Karpas-422 (cell line): Measurements from ENCODE around the gene STMN3. TPM values are rescaled to one million over a fixed set of nuclear protein-coding genes. Genes with fewer than 3 reads are reported as not detected.
"Not testable (repeated sequence)": the region's sequence is repeated elsewhere in the genome, so short reads cannot be mapped to it uniquely, and the experiment has no call there.

ENCODE experiments used
- DNase-seq: peaks from one replicate; pipeline ENCODE4 v3.0.0-alpha.2; 2015
- H2AFZ ChIP-seq: fragments of 200-600 bp; sonication (generic); 2 replicates; pipeline ENCODE4 v1.6.1; 2014; ENCODE audit warnings: antibody characterized with exemption, low read length, mixed read lengths
- H3K27ac ChIP-seq: fragments of 200-600 bp; sonication (generic); 2 replicates; pipeline ENCODE4 v1.5.1; 2014; ENCODE audit warnings: mild to moderate bottlenecking, low read length, moderate library complexity
- H3K27me3 ChIP-seq: fragments of 200-600 bp; sonication (generic); 2 replicates; pipeline ENCODE4 v1.6.1; 2014; ENCODE audit warnings: low read length, mixed read lengths
- H3K36me3 ChIP-seq: fragments of 200-600 bp; sonication (generic); 2 replicates; pipeline ENCODE4 v1.6.1; 2014; ENCODE audit warnings: low read length, mixed read lengths; ENCODE audit not compliant: insufficient read depth
- H3K4me1 ChIP-seq: fragments of 200-600 bp; sonication (generic); 2 replicates; pipeline ENCODE4 v1.6.1; 2014; ENCODE audit warnings: mild to moderate bottlenecking, low read length, mixed read lengths
- H3K4me2 ChIP-seq: fragments of 200-600 bp; sonication (generic); 2 replicates; pipeline ENCODE4 v1.6.1; 2014; ENCODE audit warnings: low read length, low read depth, mild to moderate bottlenecking; ENCODE audit not compliant: poor library complexity, severe bottlenecking
- H3K4me3 ChIP-seq: fragments of 200-600 bp; sonication (generic); 2 replicates; pipeline ENCODE4 v1.5.1; 2014; ENCODE audit warnings: mild to moderate bottlenecking, antibody characterized with exemption, low read length, mixed read lengths
- H3K79me2 ChIP-seq: fragments of 200-600 bp; sonication (generic); 2 replicates; pipeline ENCODE4 v1.6.1; 2014; ENCODE audit warnings: mild to moderate bottlenecking, low read length, mixed read lengths
- H3K9ac ChIP-seq: fragments of 200-600 bp; sonication (generic); 2 replicates; pipeline ENCODE4 v1.6.0; 2014; ENCODE audit warnings: low read length
- H3K9me2 ChIP-seq: fragments of 200-600 bp; sonication (generic), shearing (Covaris generic); replicated peaks from 2 replicates; pipeline ENCODE4 v1.6.0; 2014; ENCODE audit warnings: mild to moderate bottlenecking, low read length, moderate library complexity; ENCODE audit not compliant: insufficient read depth
- H3K9me3 ChIP-seq: fragments of 300-700, 200-600 bp; sonication (generic); 2 replicates; pipeline ENCODE4 v1.6.1; 2014; ENCODE audit warnings: low read length, mixed read lengths
- H4K20me1 ChIP-seq: fragments of 200-600 bp; sonication (generic); 2 replicates; pipeline ENCODE4 v1.6.1; 2014; ENCODE audit warnings: mild to moderate bottlenecking, antibody characterized with exemption, low read length, low read depth; ENCODE audit not compliant: insufficient read depth
- total RNA-seq: library from RNA; depleted of rRNA; stranded (reverse); fragments of >200 nt; shearing (Covaris generic); gene quantifications from 2 replicates; pipeline ENCODE4 v1.2.3, GENCODE V29; 2014; ENCODE audit warnings: low replicate concordance

STMN3 gene
- total RNA-seq, 1 experiment from 2014 or later: 1.4 TPM

- H3K9me2 ChIP-seq, H3K9me3 ChIP-seq, H3K4me1 ChIP-seq, H3K9ac ChIP-seq, H3K27me3 ChIP-seq, H3K4me3 ChIP-seq, H3K36me3 ChIP-seq, H3K79me2 ChIP-seq, DNase-seq, H3K4me2 ChIP-seq, H3K27ac ChIP-seq, H4K20me1 ChIP-seq, H2AFZ ChIP-seq: not testable (repeated sequence)
Observed at GRCh38 chr20:63671695-63672094, 18.5 kb upstream of the STMN3 start.

DNA sequence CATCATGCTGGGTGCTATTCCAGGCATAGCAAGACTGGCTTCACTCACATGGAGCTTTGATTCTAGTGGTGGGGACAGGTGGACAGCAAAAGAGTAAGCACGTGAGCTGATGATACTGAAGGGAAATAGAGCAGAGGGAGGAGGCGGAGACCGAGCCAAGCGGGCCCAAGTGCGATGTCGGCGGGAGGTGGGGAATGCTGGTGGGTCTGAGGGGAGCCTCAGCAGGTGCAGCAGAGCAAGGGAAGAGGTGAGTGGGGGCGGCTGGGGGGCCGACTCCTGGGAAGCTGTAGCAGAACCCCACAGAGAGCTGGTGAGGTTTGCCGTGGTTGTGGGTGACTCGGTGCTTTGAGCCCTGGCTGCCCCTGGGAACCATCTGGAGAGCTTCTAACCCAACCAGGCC is 15.1 kb upstream of the STMN3 start:
- H4K20me1 ChIP-seq: no peaks in the 10 kb centered on the region
- no peak for DNase-seq
- H3K27ac ChIP-seq: no peak overlapping the region
- no peak overlapping the region for H2AFZ ChIP-seq
- H3K4me1 ChIP-seq: no peaks in the 10 kb centered on the region
- no peaks in the 10 kb centered on the region for H3K9me2 ChIP-seq
- H3K4me3 ChIP-seq: no peak overlapping the region
- H3K27me3 ChIP-seq: no peaks in the 10 kb centered on the region
- no peaks in the 10 kb centered on the region for H3K9me3 ChIP-seq
- H3K36me3 ChIP-seq: peaks cover 7% of the 10 kb centered on the region; the same call in 1 of the 2 replicates
- H3K4me2 ChIP-seq: no peak overlapping the region
- no peaks in the 10 kb centered on the region for H3K79me2 ChIP-seq
- H3K9ac ChIP-seq: no peak overlapping the region

GRCh38 chr20:63667858-63668257 is 14.6 kb upstream of the STMN3 start:
- no peaks in the 10 kb centered on the region for H3K79me2 ChIP-seq
- H2AFZ ChIP-seq: no peak overlapping the region
- no peaks in the 10 kb centered on the region for H3K9me2 ChIP-seq
- H3K27ac ChIP-seq: no peak overlapping the region
- no peak overlapping the region for H3K9ac ChIP-seq
- H3K4me3 ChIP-seq: no peak overlapping the region
- peaks cover 7% of the 10 kb centered on the region; the same call in 1 of the 2 replicates for H3K36me3 ChIP-seq
- H3K4me2 ChIP-seq: no peak overlapping the region
- no peak for DNase-seq
- H3K4me1 ChIP-seq: no peaks in the 10 kb centered on the region
- H4K20me1 ChIP-seq: no peaks in the 10 kb centered on the region
- no peaks in the 10 kb centered on the region for H3K27me3 ChIP-seq
- H3K9me3 ChIP-seq: no peaks in the 10 kb centered on the region

GRCh38 chr20:63665708-63666107 is 12.5 kb upstream of the STMN3 start:
- no peaks in the 10 kb centered on the region for H3K79me2 ChIP-seq
- H3K9ac ChIP-seq: no peak overlapping the region
- no peak overlapping the region for H3K27ac ChIP-seq
- H3K4me3 ChIP-seq: no peak overlapping the region
- no peaks in the 10 kb centered on the region for H4K20me1 ChIP-seq
- no peak overlapping the region for H3K4me2 ChIP-seq
- no peaks in the 10 kb centered on the region for H3K27me3 ChIP-seq
- H3K9me2 ChIP-seq: no peaks in the 10 kb centered on the region
- H3K9me3 ChIP-seq: no peaks in the 10 kb centered on the region
- no peak overlapping the region for H2AFZ ChIP-seq
- H3K36me3 ChIP-seq: peaks cover 7% of the 10 kb centered on the region; the same call in 1 of the 2 replicates
- DNase-seq: no peak
- H3K4me1 ChIP-seq: no peaks in the 10 kb centered on the region

DNA sequence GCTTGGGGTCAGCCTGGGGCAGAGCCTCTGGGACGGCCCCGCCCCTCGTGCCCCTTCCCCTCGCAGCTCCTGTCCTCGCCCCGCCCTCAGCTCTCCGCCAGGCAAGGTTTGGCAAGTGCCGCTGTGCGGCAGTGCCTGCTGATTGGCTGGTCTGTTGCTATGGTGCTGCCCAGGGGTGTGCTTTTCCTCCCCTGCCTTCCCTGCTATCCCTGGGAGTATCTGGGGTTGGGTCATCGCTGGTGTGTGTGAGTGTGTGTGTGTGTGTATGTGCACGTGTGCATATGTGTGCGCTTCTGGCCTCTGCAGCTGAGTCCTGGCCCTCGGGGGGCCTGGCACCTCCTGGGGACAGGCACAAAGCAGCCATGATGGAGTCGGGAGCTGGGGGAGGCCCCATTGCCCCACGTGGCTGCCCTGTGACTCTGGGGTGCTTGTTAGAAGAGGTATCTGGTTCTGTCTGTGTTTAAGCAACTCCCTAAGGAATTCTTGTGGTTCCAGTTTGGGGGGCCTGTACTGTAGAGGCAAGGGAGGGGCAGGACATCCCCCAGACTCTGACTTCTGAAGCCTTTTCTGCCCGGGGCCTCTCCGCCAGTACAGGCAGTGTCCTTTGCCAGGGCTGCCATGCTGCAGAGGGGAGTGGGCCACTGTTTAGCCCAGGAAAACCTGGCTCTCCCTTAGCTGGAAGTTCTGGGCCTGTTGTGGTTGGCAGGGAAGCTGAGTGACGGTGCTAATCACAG is 11.8 kb upstream of the STMN3 start:
- Histone ChIP-seq H2AFZ (no peak overlapping the region), H3K9ac (no peak overlapping the region), H3K4me1 (no peaks in the 10 kb centered on the region), H3K4me2 (no peak overlapping the region), H4K20me1 (no peaks in the 10 kb centered on the region), H3K79me2 (peaks cover 2% of the 10 kb centered on the region; the same call in 1 of the 2 replicates), H3K27ac (no peak overlapping the region), H3K27me3 (no peaks in the 10 kb centered on the region), H3K4me3 (no peak overlapping the region), H3K36me3 (peaks cover 7% of the 10 kb centered on the region; the same call in 1 of the 2 replicates), H3K9me2 (no peaks in the 10 kb centered on the region), H3K9me3 (no peaks in the 10 kb centered on the region)
- no peak for DNase-seq

DNA sequence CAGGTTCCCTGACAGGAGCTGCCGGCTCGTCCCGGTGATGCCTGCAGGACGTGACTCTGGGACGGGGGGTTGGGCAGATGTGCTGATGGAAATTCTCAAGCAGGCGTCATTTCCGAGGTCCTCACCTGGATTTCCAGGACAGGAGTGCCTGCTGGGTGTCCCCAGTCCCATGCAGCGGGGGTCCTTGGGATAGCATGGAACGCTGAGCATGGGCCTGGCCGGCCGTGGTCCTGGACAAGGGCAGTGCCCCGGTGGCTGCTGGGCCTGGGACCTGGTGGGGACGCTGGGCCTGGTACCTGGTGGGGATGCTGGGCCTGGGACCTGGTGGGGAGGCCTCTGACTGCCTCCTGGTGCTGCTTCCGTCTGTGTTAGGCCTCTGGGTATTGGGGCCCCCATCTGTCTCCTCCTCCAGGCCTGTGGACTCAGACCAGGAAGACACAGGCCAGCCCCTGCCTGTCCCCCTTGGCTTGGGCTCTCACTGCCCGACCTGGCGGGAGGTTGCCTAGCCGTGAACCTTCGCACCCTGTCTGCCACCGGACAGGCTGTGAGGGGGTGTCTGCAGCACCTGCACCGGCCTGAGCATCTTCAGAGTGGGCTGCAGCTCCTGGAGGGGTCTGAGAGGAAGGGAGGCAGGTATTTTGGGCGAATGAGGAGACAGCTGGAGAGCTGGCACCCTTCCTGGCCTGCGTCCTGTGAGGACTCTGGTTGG is 11.1 kb upstream of the STMN3 start:
- no peak overlapping the region for H3K4me3 ChIP-seq
- H3K79me2 ChIP-seq: peaks cover 8% of the 10 kb centered on the region
- H2AFZ ChIP-seq: no peak overlapping the region
- DNase-seq: no peak
- no peaks in the 10 kb centered on the region for H4K20me1 ChIP-seq
- H3K27me3 ChIP-seq: no peaks in the 10 kb centered on the region
- peaks cover 5% of the 10 kb centered on the region for H3K4me1 ChIP-seq
- H3K9me3 ChIP-seq: no peaks in the 10 kb centered on the region
- H3K27ac ChIP-seq: no peak overlapping the region
- H3K9ac ChIP-seq: no peak overlapping the region
- no peaks in the 10 kb centered on the region for H3K9me2 ChIP-seq
- H3K4me2 ChIP-seq: no peak overlapping the region
- peaks cover 7% of the 10 kb centered on the region; the same call in 1 of the 2 replicates for H3K36me3 ChIP-seq

DNA sequence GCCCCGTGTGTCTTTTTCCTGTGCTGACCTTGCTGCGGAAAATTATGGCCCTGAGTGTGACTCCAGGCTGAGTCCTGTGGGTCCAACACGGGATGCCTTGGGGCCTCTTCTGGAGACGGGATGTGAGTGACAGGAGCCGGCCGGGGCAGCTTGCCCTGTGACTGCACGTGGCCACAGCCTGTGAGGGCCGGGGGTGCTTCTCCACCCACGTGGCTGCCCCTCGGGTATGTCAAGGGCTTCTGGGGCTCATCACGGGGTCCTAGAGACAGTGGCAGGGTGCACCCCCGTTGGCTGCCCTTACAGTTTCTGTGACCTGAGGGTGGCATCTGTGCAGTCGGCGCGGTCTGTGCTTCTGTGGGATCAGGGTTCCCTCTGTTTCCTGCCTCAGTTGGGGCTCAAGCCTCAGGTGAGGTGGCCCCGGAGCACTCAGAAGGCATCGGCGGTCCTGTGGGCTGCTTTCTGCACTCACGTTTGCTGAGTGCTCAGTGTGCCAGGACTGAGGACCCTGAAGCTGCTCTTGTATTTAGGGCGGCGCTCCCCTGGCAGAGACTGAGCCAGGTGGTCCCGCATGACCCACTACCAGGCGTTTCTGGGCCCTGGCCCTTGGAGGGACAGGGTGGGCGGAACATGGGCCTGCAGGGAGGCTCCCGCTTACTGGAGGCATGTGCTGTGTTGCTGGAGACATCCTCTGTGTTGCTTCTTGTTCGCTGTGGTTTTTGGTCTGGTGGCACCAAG is 10.3 kb upstream of the STMN3 start:
- Histone ChIP-seq H4K20me1 (no peaks in the 10 kb centered on the region), H3K9me2 (no peaks in the 10 kb centered on the region), H3K4me1 (peaks cover 9% of the 10 kb centered on the region), H3K9me3 (no peaks in the 10 kb centered on the region), H3K36me3 (no peaks in the 10 kb centered on the region), H3K27me3 (no peaks in the 10 kb centered on the region), H3K27ac (no peak overlapping the region), H3K79me2 (peaks cover 16% of the 10 kb centered on the region), H2AFZ (no peak overlapping the region), H3K4me3 (no peak overlapping the region), H3K4me2 (no peak overlapping the region), H3K9ac (no peak overlapping the region)
- DNase-seq: no peak

GRCh38 chr20:63662813-63663189 is 9.6 kb upstream of the STMN3 start:
- Histone ChIP-seq H3K9me2 (no peaks in the 10 kb centered on the region), H3K79me2 (peaks cover 16% of the 10 kb centered on the region), H3K27ac (no peak overlapping the region), H3K9ac (no peak overlapping the region), H3K27me3 (no peaks in the 10 kb centered on the region), H3K4me2 (no peak overlapping the region), H3K36me3 (no peaks in the 10 kb centered on the region), H3K9me3 (no peaks in the 10 kb centered on the region), H3K4me3 (no peak overlapping the region), H2AFZ (no peak overlapping the region), H3K4me1 (peaks cover 10% of the 10 kb centered on the region), H4K20me1 (no peaks in the 10 kb centered on the region)
- no peak for DNase-seq
